Epidermal melanocyte (primary cell): ENCODE results near the gene MAP3K9.

Experiments
- DNase-seq: peaks from one replicate; pipeline ENCODE4 v3.0.0; 2011; ENCODE audit warnings: low spot score; ENCODE audit not compliant: insufficient read length

Gene MAP3K9

GRCh38 chr14:70788898-70789297, 20.4 kb downstream of the MAP3K9 start:
- DNase-seq, result no peak

GRCh38 chr14:70785556-70785955, 23.8 kb downstream of the MAP3K9 start:
- no peak for DNase-seq

- DNase-seq, result no peak
These were observed 24.4 kb downstream of the MAP3K9 start for GRCh38 chr14:70784886-70785285.

- DNase-seq, result no peak
These were observed 27.0 kb downstream of the MAP3K9 start for GRCh38 chr14:70782361-70782760.

- no peak for DNase-seq
These were observed 28.8 kb downstream of the MAP3K9 start for GRCh38 chr14:70780396-70781075.

GRCh38 chr14:70779667-70780066, 29.6 kb downstream of the MAP3K9 start:
- DNase-seq, result no peak

- no peak for DNase-seq
These were observed 33.1 kb downstream of the MAP3K9 start for GRCh38 chr14:70776197-70776596.

GRCh38 chr14:70773182-70773862, 36.0 kb downstream of the MAP3K9 start:
- no peak for DNase-seq

- no peak for DNase-seq
These were observed 37.5 kb downstream of the MAP3K9 start for GRCh38 chr14:70771781-70772212.

- DNase-seq, result no peak
These were observed 38.8 kb downstream of the MAP3K9 start for GRCh38 chr14:70770490-70770889.

- DNase-seq, result no peak
These were observed 49.9 kb downstream of the MAP3K9 start for GRCh38 chr14:70759398-70759797.

GRCh38 chr14:70755655-70756054, 53.7 kb downstream of the MAP3K9 start:
- no peak for DNase-seq

- no peak for DNase-seq
These were observed 54.3 kb downstream of the MAP3K9 start for GRCh38 chr14:70754991-70755390.

GRCh38 chr14:70753518-70753953, 55.8 kb downstream of the MAP3K9 start:
- no peak for DNase-seq

GRCh38 chr14:70748422-70748821, 60.9 kb downstream of the MAP3K9 start:
- DNase-seq, result no peak

GRCh38 chr14:70744641-70745040, 64.7 kb downstream of the MAP3K9 start:
- DNase-seq, result no peak

- no peak for DNase-seq
These were observed 67.0 kb downstream of the MAP3K9 start for GRCh38 chr14:70742316-70742715.

- DNase-seq, result no peak
These were observed 67.8 kb downstream of the MAP3K9 start for GRCh38 chr14:70741482-70741881.

- no peak for DNase-seq
These were observed 74.3 kb downstream of the MAP3K9 start for GRCh38 chr14:70735043-70735442.

GRCh38 chr14:70731447-70732239, 77.7 kb downstream of the MAP3K9 start:
- DNase-seq, result no peak

- DNase-seq, result no peak
These were observed 78.9 kb downstream of the MAP3K9 start for GRCh38 chr14:70730393-70730792.
